CD1c-positive myeloid dendritic cell (primary cell): ENCODE data around the gene TMA7B.
"Not testable (repeated sequence)": the region's sequence is repeated elsewhere in the genome, so short reads cannot be mapped to it uniquely, and the experiment has no call there.

Source experiments
- DNase-seq: peaks from one replicate; pipeline ENCODE4 v3.0.0-alpha.2; 2016; ENCODE audit errors: extremely low spot score

TMA7B gene

GRCh38 chr22:39983346-39983745 is 23.1 kb downstream of the TMA7B start:
- DNase-seq: no peak

DNA sequence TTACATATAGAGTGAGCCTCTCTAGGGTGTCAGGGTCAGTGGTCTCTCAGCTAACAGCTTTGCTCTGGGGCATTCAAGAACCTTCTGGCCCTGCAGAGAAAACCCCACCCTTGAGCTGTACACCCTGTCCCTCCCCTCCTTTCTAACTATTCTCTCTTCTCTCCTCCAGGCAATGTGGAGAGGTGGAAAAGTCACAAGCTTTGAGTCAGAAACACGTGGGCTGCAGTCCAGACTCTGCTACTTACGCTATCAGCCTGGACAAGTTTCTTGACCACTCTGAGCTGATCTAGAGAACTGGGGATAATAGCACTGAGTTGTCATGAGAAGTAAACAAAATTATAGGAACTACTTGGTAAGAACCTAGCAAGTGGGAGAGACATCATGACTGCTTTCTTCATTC is 23.8 kb downstream of the TMA7B start:
- DNase-seq: no peak

DNA sequence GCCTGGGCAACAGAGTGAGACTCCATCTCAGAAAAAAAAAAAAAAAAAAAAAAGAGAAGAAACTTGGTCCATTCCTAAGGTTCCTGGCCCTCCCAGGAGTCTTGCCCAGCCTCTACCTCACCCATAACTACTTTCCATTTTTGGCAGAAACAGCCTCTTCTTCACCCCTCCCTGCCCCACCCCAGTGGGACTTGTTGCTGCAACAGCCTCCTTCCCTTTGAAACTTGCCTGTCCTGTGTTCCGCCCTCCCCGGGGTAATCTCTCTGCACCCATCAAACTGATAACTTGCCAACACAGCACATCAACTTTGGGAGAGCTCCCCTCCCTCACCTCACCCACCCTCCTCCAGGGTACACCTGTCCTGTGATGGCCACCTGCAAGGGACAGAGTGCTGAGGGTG is 24.5 kb downstream of the TMA7B start:
- no peak for DNase-seq

DNA sequence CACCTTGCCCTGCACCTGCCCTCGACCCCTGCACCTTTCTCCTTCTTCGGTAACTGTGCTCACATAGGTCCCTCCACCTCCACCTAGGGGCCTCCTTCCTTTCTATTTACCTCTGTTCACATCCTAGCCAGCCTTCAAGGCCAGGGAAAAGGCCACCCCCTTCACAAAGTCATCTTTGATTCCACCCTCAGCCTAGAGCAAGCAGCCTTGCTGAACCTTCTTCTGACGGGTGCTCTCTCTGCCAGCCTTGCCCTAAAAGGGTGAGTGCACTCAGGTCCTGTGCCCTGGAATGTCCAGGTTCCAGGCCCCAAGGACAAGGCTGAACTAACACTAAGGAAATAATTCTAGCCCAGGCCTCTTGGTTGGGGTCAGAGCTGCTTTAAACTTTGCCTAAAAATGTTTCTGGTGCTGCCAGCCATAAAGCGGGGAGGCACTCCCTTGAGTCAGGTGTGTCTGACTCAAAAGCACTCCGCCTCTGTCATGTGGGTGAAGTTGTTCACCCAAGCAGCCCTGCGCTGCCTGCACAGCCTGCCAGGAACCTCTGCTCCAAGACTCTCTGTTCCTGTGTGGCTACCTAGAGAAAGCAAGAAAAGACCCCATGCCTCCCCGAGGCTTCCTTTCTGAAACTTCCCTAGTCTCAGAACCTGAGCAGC is 25.3 kb downstream of the TMA7B start:
- no peak for DNase-seq

GRCh38 chr22:39988386-39989114 is 28.4 kb downstream of the TMA7B start:
- DNase-seq: no peak

GRCh38 chr22:39989633-39990032 is 29.4 kb downstream of the TMA7B start:
- no peak for DNase-seq

DNA sequence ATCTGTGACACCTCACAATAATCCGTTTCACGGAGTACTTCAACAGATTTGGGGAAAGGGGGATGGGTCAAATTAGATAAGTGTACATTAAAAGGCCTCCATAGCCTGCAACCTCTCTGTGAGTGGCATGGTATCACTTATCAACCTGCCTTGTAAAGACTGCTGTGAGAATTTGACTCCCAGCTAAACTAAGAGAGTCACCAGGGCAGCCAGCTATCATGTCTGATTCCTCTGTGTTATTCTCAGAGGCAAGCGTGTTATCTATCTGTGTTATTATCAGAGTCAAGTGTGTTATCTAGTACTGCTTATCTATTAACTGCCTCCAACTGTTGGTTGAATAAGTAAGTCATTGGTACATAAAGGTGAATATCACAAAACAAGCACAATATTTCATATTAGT is 30.5 kb downstream of the TMA7B start:
- no peak for DNase-seq

DNA sequence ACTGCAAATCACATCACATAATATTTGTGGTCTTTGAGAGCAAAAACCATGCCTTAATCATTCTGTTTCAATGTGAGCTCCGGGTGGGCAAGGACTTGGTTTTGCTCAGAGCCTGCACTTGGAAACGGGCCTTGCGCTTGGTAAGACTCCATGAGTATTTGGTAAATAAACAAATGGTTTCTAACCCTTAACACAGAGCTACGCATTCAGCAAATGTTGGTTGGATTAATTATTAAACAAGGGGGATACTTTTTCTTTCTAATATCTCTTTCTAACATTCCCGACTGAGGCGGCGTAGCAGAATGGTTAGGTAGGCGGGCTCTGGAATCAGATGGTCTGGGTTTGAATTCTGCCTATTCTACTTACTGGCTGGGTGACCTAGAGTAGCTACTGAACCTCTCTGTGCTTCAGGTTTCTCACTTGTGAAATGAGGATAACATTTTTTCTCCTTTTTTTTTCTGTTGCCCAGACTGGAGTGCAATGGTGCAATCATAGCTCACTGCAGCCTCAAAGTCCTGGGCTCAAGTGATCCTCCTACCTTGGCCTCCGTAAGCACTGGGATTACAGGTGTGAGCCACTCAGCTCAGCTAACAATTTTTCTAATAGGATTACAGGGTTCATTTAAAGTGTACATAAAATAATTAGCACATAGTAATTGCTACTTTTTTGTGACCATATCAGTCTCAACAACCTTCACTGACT is 31.1 kb downstream of the TMA7B start:
- DNase-seq: no peak

DNA sequence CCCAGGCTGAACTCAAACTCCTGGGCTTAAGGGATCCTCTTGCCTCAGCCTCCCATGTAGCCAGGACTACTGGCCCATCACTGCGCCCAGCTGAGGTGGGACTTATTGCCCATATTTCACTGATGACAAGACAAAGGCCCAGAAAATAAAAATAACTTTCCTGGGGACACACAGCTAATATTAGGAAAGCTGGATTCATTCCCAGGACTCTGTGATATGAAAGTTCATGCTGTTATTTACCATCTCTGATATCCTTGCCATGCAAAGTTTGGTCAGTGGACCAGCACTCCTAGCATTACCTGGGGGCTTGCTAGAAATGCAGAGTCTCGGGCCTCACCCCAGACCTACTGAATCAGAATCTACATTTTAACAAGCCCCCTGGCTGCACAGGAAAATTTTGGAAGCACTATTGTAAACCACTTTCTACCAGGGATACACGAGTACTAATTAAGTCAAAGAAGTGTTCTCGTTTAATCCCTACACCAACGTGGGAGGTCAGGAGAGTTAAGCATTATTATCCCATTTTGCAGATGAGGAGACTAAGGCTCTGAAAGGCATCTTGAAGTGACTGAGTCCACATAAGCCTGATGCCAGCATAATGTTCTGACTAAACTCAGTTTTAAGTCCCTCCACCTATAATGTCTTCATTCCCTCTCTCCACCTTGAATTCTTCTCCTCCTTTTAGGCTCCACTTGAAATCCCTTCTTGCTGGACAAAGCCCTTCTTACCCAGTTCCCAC is 32.1 kb downstream of the TMA7B start:
- no peak for DNase-seq

- DNase-seq: not testable (repeated sequence)
These were observed 32.7 kb downstream of the TMA7B start for GRCh38 chr22:39992894-39993293.

DNA sequence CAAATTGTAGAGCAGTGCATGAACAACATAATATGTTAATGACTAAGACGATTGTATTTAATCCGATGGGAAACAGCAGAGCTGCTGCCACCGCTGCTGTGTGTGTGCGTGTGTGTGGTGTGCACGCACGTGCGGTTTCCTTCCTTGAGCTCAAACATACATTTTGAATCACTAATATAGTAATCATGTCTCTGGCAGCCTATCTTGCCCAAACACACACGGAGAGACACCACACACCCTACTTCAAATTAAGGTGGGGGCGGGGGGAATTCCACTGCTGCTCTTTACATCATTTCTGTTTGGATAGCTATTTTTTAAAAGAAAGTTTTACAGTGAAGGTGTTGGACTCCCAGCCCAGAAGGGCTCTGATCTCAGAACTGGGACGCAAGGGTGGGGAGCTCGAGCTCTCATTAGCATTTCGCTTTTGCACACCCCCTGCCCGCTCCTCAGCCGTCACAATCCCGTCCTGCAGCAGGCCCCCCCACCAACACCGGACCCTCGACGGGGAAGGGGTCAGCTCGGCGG is 33.9 kb downstream of the TMA7B start:
- DNase-seq: no peak

DNA sequence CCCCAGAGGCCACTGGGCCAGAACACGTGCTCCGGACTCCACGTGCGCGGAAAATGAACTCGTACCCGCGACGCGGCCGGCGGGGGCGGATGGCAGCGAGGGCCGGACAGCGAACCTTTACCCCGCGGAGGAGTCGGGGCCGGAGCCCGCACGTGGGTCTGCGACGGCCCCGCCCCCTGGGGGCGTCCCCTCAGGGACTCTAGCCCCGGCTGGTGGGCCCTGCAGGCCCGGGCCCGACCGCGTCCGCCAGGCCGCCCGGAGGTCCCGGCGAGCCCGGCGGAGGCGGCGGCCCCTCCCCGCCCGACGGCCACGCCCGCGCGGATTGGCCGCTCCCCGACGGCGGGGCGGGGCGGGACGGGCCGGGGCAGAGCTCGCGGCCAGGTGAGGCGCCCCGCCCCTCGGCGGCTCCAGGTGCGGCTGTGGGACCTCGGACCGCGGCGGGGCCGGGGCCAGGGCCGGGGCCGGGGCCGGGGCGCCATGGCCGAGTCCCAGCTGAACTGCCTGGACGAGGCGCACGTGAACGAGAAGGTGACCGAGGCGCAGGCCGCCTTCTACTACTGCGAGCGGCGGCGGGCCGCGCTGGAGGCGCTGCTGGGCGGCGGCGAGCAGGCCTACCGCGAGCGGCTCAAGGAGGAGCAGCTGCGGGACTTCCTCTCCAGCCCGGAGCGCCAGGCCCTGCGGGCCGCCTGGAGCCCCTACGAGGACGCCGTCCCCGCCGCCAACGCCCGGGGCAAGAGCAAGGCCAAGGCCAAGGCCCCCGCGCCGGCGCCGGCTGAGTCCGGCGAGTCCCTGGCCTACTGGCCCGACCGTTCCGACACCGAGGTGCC is 34.6 kb downstream of the TMA7B start, which contains the start of gene FAM83F:
Gene FAM83F, plus strand, starts transcription at position 389 of the 827 bp plus-strand sequence. Its CDS starts 89 bp downstream, at position 478.
- peak; percentile 41 for DNase-seq

DNA sequence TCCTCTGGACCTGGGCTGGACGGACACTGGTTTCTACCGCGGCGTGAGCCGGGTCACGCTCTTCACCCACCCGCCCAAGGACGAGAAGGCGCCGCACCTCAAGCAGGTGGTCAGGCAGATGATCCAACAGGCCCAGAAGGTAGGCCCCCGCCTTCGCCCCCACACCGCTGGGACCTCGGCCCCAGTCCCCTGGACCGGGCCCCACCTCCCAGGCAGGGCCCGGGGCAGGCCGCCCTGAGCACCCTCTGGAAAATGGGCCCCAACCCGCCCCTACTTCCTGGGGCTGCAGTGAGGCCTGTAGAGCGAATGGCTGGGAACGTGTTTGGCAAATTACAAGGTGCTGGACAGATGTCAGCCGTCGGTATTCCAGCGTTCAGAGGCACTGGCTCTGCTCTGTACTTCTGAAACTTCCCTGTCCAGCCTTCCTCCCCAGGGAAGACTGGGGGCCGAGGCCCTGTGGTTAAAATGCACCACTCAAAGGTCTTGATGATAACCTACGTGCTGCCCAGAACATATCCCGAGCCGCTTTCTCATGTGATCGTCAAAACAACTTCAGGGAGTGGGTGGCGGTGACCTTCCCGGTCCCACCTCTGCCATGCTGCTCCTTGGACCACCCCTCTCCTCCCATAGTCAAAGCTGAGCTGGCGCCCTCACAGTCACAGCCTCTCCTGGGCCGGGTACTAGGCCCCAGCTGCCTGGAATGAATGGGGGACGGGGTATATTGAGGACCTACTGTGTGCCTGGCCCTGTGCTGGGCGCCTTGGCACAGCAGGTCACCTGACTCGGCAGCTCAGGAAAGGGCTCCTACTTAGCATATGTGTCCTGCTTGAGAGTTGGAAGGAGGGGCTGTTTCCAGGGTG is 35.4 kb downstream of the TMA7B start:
- DNase-seq: no peak

DNA sequence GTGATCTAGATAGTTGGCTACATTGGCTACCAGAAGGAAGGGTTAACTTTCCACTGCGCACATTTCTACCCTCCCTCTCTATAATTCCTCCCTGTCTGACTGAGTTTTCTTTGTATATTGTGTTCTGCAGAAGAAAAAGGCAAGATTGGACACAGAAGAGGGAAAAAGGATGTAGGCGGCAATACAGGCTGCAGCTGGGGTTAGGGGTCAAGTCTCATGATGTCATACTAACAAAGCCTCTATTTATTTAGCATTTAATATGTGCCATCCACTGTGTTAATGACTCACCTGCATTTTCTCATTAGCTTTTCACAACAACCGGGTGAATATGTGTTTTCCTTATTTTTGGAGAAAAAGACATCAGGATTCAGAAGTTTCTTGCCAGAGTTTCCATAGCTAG is 36.5 kb downstream of the TMA7B start:
- no peak for DNase-seq

GRCh38 chr22:39997421-39997820 is 37.2 kb downstream of the TMA7B start:
- DNase-seq: no peak

- no peak for DNase-seq
These were observed 37.9 kb downstream of the TMA7B start for GRCh38 chr22:39997939-39998726.

GRCh38 chr22:39999144-39999757 is 39.1 kb downstream of the TMA7B start:
- DNase-seq: no peak

DNA sequence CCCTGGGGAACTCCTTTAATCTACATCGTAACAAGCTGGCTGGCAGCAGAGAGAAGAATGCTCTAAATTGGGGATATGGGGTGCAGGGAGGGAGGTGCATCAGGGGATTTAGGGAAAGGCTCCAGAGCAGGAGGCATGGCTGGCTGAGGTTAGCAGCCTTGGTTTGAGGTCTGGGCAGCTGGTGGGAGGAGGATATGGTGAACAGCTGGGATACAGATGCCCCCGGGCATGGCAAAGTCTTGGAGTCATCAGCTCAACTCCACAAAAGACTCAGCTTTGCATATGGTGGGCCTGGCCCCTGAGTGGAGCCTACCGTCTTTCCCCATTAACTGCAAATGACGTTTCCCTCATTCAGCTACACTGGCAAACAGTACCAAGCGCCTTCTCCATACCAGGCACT is 40.0 kb downstream of the TMA7B start:
- no peak for DNase-seq

DNA sequence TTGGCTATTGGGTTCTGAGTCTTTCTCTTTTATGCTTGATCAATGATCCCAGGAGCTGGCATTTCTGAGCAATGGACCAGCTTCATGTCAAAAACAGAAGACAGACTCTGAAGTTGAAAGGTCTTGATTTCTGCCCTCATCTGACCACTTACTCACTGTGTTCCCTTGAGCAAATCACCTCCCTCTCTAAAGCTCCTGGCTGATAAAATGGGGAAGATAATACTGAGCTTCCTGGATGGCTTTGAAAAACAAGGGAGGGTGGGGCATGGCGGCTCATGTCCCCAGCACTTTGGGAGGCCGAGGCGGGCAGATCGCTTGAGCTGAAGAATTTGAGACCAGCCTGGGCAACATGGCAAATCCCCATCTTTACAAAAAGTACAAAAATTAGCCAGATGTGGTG is 40.9 kb downstream of the TMA7B start:
- no peak for DNase-seq
